Measurements from ENCODE around the gene TIMM13.
"Not testable (repeated sequence)": the region's sequence is repeated elsewhere in the genome, so short reads cannot be mapped to it uniquely, and the experiment has no call there.

The TIMM13 gene

GRCh38 chr19:2431318-2432055 lies 4.1 kb upstream of the TIMM13 start:
- no peak for DNase-seq (ENCODE audit: low spot score)

DNA sequence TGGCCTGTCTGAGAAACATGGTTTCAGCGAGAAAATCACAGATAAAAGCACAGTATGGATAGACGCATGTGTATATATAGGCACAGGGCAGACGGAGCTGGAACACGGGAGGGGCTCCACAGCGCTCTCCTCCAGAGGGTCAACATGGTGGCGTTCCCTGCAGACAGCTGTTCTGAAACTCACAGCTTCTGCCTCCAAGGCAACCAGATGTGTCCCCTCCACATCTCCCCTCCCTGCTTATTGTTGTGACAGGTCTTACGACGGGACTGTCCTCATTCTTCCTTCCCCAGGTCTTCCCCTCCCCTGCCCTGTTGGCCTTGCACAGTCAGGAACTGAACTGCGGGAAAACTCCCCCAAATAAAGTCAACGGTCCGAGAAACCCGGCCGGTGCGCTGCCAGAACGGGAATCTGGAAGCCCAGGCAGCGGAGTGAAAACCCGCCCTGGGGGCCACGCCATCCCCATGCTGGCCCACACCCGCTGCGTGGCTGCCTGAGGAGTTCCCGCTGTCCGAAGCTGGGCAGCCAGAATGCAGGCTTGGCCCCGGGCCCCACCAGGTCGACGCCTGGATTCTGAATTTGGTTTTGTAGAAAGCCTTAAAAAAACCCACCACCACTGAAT lies 2.6 kb upstream of the TIMM13 start:
- no peak for DNase-seq (ENCODE audit: low spot score)

DNA sequence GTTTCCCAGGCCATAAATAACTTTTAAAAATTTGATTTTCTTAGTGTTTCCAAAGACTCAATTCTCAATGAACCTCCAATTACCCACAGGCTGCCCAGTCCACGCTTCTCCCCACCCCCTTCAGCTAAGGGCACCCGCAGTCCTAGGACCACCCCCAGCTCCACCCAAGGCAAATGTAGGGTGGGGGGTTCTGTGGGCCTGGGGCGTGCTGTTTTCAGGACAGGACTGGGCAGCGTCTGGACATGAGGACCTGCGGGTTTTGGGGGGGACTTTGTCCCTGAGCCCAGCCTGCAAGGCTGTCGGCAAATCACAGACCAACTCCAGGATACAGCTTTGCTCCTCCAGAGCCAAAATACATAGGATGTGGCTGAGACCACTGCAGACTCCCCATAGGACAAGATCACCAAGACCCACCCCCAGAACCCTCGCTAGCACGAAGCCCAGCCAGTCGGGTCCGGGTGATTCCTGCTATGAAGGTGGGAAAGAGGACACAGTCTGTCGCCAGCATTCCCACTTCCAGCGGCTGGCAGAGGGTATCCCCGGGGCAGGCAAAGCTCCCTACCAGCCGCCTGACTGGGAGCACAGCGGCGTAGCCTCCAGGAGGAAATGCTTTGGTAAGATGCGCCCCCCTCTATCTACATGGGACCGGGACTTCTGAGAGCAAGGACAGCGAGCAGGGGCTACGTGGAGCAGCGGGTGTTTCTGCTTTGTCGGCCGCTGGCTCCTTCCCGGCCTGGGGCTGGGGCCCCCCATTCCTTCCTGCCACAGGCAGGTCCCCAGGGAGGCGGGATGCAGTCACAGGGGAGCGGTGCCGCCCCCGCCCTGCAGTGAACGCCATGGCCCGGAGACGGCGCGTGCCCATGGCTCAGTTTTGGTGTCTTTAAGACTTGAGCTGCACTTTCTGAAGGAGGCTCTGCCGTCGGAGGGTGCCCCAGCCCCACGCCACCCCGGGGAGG lies 1.6 kb upstream of the TIMM13 start:
- DNase-seq (ENCODE audit: low spot score) = no peak

- DNase-seq (ENCODE audit: low spot score) = peak; percentile 25
These were observed 920 bp upstream of the TIMM13 start for GRCh38 chr19:2428321-2428690.

GRCh38 chr19:2426611-2427428 lies 566 bp downstream of the TIMM13 start:
- DNase-seq (ENCODE audit: low spot score) = no peak

DNA sequence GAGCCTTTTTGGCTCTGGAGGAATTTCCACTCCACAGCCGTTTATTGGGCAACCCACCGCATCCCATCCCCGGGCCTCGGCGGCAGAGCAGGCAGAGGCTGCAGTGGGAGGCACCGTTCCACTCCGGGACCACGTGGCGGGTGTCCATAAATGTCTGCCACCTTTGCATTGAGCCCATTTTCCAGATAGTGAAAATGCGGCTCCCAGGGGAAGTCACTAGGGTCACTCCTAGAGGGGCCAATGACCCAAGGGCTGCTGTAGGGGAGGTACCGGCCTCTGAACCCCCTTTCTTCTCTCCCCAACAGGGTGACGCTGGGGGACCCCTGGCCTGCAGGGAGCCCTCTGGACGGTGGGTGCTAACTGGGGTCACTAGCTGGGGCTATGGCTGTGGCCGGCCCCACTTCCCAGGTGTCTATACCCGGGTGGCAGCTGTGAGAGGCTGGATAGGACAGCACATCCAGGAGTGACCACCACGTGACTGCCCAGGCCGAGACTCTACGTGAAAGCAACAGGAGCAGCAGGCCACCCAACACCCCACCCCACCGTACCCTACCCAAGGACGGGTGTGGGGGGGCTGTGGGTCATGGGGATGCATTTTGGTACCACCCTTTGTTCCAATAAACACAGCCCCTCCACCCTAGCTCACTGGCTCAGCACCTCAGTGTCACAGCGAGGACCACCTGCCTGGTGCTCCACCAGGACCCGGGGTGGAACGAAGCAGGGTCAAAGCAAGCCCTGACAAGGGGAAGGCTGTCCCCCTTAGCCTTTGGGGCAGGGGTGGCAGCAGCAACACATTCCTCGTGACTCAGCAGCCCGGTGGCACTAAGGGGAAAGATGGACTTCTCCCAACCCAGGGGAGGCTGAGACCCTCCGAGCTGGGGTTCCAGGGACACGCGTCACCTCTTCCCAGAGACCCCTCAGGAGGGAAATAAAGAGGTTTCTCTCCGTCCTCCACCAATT lies 1.5 kb downstream of the TIMM13 start:
- DNase-seq (ENCODE audit: low spot score) = no peak

GRCh38 chr19:2424686-2425621 lies 2.4 kb downstream of the TIMM13 start:
- no peak for DNase-seq (ENCODE audit: low spot score)

- DNase-seq (ENCODE audit: low spot score) = no peak
These were observed 3.3 kb downstream of the TIMM13 start for GRCh38 chr19:2423915-2424685.

- DNase-seq (ENCODE audit: low spot score) = no peak
These were observed 4.1 kb downstream of the TIMM13 start for GRCh38 chr19:2423071-2423914.

DNA sequence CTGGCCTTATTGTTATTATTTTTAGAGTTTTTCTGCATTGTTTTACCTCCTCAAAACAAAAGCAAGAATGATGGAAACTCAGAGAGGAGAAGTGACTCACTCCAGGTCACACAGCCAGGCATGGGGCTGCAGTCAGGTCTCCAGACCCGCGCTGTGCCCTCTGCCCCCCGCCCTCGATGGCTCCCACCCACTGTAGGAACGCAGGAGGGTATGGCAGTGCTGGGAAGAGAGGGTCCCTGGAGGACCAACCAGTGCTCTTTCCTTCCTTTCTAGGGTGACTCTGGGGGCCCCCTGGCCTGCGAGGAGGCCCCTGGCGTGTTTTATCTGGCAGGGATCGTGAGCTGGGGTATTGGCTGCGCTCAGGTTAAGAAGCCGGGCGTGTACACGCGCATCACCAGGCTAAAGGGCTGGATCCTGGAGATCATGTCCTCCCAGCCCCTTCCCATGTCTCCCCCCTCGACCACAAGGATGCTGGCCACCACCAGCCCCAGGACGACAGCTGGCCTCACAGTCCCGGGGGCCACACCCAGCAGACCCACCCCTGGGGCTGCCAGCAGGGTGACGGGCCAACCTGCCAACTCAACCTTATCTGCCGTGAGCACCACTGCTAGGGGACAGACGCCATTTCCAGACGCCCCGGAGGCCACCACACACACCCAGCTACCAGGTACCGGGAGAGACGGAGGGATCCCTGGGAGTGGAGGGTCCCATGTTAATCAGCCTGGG lies 5.6 kb downstream of the TIMM13 start:
- DNase-seq (ENCODE audit: low spot score) = no peak

- DNase-seq (ENCODE audit: low spot score) = no peak
These were observed 6.9 kb downstream of the TIMM13 start for GRCh38 chr19:2420490-2420889.

- no peak for DNase-seq (ENCODE audit: low spot score)
These were observed 7.6 kb downstream of the TIMM13 start for GRCh38 chr19:2419754-2420153.

DNA sequence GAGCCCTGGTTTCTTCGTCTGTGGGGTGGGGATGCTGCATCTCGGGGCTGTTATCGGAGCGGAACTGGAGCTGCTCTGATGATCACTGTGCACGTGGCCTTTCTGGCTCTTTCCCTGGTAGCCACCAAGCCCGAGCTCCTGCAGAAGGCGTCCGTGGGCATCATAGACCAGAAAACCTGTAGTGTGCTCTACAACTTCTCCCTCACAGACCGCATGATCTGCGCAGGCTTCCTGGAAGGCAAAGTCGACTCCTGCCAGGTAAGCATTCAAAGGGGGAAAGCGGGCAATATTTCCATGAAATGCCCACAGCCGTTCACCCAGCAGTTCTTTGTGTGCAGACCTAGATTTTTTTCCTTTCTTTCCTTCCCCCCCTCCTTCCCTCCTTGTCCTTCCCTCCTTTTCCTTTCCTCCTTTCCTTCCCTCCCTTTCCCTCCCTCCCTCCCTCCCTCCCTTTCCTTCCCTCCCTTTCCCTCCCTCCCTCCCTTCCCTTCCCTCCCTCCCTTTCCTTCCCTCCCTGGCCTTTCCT lies 9.4 kb downstream of the TIMM13 start:
- DNase-seq (ENCODE audit: low spot score) = no peak

- DNase-seq (ENCODE audit: low spot score) = not testable (repeated sequence)
These were observed 9.9 kb downstream of the TIMM13 start for GRCh38 chr19:2417436-2417835.

DNA sequence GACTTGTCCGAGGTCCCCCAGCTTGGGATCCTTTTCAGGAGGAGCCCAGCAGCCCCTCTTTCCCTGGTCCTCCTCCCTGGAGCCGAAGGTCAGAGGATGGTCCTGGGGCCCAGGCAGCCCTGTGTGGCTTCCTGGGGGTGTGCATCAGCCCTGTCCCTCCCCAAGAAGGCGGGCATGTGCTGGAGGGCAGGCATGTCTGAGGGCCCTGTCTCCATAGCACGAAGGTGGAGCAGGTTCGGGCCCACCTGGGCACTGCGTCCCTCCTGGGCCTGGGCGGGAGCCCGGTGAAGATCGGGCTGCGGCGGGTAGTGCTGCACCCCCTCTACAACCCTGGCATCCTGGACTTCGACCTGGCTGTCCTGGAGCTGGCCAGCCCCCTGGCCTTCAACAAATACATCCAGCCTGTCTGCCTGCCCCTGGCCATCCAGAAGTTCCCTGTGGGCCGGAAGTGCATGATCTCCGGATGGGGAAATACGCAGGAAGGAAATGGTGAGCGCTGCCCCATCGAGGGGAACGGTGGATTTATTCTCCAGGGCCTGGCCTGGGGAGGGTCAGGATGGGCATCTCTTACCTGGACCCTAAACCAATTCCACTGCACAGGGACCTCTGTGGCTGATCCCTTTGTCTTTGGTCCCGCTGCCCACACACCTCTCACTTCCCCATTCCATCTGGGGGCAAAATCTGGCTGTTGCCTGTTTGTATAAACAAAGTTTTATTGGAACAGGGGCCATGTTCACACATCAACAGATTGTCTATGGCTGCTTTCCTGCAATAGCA lies 10.9 kb downstream of the TIMM13 start:
- DNase-seq (ENCODE audit: low spot score) = no peak

DNA sequence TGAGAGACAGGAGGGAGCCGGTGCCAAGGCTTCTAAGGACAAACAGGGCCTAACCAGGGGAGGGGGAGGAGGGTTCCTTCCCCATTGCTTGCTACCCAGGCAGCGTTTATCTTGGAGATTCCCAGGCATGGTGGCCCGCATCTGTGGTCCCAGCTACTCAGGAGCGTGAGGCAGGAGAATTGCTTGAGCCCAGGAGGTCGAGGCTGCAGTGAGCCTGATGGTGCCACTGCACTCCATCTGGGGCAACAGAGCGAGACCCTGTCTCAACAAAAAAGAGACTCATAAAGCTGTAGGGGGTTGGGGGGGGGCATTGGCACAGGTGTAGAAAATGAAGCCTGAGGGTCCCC lies 11.4 kb downstream of the TIMM13 start:
- DNase-seq (ENCODE audit: low spot score) = no peak
